Dermis blood vessel endothelial cell (primary cell): ENCODE data around the gene NCAPD2. TPM values are rescaled to one million over a fixed set of nuclear protein-coding genes. Genes with fewer than 3 reads are reported as not detected.

ENCODE experiments used
- DNase-seq: peaks from one replicate; pipeline ENCODE4 v3.0.0; 2010
- total RNA-seq: library from RNA; depleted of rRNA; stranded (reverse); fragments of >200 nt; gene quantifications from 2 replicates; pipeline ENCODE4 v1.2.3, GENCODE V29; 2014

NCAPD2 gene
- total RNA-seq, 1 donor from 2014 or later: 28.2 TPM

DNA sequence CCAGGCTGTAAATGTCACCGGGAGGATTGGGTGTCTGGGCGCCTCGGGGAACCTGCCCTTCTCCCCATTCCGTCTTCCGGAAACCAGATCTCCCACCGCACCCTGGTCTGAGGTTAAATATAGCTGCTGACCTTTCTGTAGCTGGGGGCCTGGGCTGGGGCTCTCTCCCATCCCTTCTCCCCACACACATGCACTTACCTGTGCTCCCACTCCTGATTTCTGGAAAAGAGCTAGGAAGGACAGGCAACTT is 41.7 kb downstream of the NCAPD2 start:
- no peak for DNase-seq

DNA sequence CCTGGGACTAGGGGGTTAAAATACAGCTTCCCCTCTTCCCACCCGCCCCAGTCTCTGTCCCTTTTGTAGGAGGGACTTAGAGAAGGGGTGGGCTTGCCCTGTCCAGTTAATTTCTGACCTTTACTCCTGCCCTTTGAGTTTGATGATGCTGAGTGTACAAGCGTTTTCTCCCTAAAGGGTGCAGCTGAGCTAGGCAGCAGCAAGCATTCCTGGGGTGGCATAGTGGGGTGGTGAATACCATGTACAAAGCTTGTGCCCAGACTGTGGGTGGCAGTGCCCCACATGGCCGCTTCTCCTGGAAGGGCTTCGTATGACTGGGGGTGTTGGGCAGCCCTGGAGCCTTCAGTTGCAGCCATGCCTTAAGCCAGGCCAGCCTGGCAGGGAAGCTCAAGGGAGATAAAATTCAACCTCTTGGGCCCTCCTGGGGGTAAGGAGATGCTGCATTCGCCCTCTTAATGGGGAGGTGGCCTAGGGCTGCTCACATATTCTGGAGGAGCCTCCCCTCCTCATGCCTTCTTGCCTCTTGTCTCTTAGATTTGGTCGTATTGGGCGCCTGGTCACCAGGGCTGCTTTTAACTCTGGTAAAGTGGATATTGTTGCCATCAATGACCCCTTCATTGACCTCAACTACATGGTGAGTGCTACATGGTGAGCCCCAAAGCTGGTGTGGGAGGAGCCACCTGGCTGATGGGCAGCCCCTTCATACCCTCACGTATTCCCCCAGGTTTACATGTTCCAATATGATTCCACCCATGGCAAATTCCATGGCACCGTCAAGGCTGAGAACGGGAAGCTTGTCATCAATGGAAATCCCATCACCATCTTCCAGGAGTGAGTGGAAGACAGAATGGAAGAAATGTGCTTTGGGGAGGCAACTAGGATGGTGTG is 42.3 kb downstream of the NCAPD2 start:
- DNase-seq: no peak

DNA sequence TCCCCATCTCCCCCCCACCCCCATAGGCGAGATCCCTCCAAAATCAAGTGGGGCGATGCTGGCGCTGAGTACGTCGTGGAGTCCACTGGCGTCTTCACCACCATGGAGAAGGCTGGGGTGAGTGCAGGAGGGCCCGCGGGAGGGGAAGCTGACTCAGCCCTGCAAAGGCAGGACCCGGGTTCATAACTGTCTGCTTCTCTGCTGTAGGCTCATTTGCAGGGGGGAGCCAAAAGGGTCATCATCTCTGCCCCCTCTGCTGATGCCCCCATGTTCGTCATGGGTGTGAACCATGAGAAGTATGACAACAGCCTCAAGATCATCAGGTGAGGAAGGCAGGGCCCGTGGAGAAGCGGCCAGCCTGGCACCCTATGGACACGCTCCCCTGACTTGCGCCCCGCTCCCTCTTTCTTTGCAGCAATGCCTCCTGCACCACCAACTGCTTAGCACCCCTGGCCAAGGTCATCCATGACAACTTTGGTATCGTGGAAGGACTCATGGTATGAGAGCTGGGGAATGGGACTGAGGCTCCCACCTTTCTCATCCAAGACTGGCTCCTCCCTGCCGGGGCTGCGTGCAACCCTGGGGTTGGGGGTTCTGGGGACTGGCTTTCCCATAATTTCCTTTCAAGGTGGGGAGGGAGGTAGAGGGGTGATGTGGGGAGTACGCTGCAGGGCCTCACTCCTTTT is 43.1 kb downstream of the NCAPD2 start:
- DNase-seq: no peak

DNA sequence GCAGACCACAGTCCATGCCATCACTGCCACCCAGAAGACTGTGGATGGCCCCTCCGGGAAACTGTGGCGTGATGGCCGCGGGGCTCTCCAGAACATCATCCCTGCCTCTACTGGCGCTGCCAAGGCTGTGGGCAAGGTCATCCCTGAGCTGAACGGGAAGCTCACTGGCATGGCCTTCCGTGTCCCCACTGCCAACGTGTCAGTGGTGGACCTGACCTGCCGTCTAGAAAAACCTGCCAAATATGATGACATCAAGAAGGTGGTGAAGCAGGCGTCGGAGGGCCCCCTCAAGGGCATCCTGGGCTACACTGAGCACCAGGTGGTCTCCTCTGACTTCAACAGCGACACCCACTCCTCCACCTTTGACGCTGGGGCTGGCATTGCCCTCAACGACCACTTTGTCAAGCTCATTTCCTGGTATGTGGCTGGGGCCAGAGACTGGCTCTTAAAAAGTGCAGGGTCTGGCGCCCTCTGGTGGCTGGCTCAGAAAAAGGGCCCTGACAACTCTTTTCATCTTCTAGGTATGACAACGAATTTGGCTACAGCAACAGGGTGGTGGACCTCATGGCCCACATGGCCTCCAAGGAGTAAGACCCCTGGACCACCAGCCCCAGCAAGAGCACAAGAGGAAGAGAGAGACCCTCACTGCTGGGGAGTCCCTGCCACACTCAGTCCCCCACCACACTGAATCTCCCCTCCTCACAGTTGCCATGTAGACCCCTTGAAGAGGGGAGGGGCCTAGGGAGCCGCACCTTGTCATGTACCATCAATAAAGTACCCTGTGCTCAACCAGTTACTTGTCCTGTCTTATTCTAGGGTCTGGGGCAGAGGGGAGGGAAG is 43.9 kb downstream of the NCAPD2 start:
- DNase-seq: peak; percentile 91

DNA sequence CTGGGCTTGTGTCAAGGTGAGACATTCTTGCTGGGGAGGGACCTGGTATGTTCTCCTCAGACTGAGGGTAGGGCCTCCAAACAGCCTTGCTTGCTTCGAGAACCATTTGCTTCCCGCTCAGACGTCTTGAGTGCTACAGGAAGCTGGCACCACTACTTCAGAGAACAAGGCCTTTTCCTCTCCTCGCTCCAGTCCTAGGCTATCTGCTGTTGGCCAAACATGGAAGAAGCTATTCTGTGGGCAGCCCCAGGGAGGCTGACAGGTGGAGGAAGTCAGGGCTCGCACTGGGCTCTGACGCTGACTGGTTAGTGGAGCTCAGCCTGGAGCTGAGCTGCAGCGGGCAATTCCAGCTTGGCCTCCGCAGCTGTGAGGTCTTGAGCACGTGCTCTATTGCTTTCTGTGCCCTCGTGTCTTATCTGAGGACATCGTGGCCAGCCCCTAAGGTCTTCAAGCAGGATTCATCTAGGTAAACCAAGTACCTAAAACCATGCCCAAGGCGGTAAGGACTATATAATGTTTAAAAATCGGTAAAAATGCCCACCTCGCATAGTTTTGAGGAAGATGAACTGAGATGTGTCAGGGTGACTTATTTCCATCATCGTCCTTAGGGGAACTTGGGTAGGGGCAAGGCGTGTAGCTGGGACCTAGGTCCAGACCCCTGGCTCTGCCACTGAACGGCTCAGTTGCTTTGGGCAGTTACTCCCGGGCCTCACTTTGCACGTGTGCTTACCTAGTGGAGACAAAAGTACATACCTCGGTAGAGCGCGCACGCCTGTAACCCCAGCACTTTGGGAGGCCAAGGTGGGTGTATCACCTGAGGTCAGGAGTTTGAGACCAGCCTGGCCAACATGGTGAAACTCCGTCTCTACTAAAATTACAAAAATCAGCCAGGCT is 44.8 kb downstream of the NCAPD2 start:
- no peak for DNase-seq

DNA sequence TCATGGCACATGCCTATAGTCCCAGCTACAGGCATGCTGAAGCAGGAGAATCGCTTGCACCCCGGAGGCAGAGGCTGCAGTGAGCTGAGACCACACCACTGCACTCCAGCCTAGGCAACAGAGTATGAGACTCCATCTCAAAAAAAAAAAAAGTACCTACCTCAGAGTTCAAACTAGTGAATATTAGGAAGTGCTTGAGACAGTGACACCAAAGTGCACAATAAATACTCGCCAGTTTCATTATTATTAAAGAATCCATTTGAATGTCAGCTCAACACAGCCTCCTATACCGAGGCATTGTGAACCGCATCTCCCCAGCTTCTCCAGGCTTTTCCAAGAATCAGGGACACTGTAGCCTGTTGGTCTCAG is 45.4 kb downstream of the NCAPD2 start:
- no peak for DNase-seq

DNA sequence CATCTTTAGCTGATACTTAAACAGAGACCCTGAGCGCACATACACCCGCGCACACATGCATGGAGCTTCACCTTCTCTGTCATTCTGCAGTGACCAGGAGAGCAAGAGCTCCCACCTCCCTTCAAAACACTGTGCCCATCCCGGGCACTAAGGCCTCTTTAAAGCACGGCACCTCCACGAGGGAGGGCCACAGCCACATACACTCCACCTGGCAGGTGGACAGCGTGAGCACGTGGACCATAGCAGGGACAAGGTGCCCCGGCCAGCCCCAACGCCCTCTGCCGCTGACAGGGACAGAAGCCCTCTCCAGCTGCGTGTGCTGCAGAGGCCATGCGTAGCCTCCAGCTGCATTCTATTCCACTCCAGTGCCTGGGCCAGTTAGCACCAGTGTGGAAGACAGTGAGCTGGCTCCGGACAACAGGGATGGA is 45.8 kb downstream of the NCAPD2 start:
- DNase-seq: no peak

DNA sequence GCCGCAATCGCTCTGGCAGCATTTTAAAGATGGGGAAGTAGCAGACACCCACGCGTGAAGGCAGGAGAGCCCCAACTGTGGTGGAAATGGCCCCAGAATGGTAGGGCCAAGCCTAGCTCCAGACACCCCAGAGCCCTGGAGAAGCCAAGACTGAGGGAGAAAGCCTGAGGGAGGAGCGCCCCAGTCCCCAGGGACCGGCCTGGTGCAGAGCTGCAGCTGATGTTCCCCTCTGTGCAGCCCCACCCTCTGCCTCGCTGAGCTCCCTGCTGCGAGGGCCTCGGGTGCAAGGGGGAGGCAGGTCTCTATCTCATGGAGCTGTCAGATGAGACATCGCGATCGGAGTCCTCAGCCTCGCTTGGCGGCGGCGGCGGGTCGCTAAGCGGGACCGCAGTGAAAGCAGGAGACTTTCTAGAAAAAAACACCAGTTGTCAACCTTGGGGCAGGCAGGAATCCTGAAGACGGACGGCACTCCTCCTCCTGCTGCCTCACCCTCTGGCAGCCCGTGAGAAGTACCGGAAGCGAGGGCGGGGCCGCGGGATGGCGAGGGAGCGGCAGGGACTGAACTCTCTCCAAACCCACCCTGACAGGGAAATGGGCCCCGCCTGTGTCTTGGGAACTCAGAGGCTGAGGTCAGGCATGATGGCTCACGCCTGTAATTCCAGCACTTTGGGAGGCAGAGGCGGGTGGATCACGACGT is 46.4 kb downstream of the NCAPD2 start:
- peak; percentile 83 for DNase-seq

DNA sequence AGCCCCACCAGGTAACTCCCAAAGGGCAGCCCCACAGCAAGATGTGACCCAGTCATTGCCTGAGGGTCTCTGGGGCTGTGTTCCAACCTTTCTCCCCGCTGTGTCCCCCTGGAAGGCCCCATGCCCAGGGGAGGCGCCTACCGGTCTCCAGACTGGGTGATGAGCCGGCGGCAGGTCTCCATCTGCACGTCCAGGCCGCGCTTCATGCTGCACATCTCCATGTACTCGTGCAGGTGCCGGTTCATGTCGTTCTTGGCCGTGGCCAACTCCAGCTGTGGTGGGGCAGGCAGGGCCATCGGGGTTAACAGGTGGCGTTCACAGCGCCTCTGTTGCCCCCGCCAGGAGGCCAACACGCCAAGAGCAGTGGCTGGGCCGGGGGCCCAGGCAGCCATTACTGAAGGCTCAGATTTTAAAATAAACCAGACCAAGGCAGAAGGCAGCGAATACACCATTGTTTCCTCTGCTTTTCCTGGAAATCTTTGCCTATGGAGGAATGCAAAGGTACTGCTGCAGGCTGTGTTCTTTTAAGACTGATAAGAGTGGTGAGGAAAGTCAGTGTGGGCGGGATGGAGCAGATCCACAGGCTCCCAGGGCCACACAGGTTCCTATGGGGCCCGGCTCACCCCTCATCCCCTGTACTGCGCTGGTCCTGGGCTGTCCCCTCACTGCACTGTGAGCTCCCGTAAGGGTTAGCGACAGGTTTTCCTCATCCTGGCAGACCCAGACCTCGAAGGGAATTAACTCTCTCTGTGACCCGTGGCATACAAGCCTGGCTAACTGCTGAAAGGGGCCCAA is 47.7 kb downstream of the NCAPD2 start:
- DNase-seq: no peak

DNA sequence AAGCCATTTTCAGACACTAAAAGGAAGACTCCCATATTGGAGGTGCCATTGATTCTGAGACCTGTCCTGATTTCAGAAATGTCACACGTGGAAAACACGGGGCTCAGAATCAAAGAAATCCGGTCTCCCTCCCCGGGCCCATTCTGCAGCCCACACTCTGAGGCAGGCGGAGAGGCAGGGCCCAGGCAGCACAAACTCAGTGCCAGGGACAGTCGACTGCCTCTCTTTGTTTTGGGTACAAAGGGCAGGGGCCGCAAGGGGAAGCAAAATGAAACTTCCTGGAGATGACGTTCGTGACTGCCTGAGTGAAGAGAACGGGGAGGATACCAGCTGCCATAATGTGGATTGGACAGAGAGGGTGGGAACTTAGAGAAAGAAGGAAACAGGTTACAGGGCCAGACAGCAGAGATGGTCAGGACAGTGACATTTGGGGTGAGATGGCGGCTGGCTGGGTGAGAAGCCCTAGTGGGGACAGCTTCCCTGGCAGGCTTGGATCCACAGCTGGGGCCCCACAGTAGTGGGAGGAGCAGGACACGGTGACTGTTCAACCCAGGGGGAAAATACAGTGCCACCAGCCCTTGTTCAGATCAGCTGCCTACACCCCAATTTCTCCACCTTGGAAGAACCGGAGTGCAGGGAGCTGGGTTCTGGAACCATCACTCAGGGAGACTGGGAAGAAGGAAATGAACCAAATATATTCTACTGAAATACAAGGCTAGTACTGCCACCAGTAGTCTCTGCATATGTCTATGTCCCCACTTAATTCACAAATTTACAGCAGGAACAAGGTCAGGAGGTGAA is 48.5 kb downstream of the NCAPD2 start:
- peak; percentile 47 for DNase-seq

DNA sequence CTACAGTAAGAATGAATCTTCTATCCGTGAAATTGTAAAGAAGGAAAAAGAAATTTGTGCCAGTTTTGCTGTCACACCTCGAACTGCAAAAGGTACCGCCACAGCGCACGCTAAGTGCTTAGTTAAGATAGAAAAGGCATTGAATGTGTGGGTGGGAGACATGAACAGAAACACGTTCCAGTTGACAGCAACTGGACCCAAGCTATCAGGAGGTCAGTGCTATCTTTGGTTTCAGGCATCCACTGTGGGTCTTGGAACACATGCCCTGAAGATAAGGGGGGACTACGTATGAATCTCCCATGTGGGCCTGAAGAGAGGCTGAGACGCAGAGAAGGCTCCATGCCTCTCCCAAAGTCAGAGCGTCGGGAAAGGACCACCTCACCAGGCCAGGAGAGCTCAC is 52.1 kb downstream of the NCAPD2 start:
- DNase-seq: no peak

DNA sequence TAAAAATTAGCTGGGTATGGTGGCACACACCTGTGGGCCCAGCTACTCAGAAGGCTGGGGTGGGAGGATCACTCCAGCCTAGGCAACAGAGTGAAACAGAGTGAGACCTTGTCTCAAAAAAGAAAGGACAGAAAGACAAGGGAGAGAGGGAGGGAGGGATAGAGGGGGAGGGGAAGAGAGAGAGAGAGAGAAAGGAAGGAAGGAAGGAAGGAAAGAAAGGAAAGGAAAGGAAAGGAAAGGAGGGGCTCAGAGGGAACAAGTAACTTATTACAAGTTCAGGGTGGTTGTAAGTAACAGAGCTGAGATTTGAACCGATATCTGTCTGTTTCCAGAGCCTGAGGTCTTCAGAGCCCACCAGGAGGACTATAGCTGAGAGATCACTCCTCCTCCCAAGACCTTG is 53.7 kb downstream of the NCAPD2 start:
- no peak for DNase-seq

DNA sequence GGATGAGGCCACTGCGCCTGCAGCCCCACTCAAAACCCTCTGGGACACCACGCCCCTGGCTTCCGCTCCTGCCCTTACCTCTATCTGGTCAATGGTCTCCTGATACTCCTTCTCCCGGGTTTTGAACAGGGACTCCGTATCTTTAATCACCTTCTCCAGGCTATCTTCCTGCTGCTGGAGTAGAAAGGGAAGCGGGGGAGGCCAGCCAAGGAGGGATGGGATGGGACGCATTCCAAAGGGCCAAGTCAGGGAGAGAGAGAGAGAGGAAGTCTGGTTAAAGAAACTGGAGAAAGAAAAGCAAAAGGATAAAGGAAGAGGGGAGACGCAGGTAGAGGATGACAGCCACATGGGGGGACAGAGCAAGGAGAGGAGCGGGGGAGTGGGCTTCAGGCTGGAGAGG is 54.1 kb downstream of the NCAPD2 start:
- DNase-seq: peak; percentile 68

DNA sequence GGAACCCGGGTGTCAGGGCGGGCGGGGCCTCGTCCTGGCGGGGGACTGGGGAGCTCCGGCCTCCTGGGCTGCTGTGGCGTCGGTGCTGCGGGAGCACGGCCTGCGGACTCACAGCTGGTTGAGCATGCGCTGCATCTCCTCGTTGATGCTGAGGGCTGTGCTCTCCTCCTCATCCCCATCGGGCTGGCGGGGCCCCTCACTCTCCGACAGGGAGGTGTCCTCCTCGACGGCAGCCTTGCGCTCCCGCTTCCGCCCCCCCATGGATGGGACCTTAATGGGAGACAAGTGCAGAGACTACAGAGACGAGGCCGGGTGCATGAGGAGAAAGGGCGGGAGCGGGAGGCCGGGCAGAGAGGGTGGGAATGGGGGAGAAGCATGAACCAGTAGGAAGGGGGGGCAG is 54.7 kb downstream of the NCAPD2 start:
- DNase-seq: no peak

DNA sequence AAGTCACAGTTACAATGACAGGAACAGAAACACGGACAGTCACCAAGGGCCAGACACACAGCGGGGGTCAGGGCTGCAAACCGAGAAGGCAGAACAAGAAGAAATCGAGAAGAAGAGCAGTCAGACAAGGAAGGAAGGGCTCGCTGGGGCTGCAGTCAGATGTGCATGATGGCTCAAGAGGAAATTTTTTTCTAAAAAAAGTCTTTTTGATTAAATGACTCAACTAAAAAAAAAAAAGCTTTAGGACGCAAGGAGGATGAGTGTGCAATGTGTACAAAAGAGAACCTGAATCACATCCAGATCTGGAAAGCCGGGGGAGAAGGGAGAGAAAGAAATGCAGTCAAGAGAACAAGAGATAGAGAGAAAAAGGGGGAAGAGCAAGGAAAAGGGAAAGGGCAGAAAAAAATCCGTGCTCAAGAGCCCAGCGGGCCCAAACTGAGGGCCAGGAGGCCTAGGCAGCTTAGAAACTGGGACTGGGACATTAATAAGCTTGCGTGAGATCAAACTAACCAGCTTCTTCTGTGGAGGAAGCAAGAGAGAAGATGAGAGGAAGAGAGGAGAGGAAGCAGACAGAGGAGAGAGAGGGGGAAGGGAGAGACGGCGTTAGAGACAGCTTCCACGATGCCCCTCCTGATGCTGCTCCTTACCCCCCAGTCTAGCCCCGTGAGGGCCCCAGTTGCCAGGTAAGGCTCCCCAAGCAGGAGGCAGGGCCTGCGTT is 55.2 kb downstream of the NCAPD2 start:
- DNase-seq: peak; percentile 58

DNA sequence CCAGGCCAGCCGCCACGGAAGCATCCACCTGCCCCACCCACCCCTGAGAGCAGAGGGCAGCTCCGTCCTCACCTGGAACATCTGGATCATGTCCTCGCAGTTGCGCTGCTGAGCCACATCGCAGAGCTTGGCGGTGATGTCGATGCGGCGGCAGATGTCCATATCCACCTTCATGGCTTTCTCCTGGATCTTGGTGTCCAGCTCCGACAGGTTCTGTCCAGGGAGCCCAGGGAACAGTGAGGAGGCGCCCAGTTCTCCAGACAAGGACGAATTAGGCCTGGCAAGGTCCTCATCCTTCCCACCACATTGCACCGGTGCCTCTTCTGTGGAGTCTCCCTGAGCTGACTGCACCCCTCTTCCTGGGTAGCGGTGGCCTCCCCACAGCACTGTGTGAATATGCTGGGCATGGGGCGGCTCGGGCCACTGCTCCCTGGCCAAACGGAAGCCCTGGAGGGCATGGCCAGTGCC is 55.8 kb downstream of the NCAPD2 start:
- no peak for DNase-seq

DNA sequence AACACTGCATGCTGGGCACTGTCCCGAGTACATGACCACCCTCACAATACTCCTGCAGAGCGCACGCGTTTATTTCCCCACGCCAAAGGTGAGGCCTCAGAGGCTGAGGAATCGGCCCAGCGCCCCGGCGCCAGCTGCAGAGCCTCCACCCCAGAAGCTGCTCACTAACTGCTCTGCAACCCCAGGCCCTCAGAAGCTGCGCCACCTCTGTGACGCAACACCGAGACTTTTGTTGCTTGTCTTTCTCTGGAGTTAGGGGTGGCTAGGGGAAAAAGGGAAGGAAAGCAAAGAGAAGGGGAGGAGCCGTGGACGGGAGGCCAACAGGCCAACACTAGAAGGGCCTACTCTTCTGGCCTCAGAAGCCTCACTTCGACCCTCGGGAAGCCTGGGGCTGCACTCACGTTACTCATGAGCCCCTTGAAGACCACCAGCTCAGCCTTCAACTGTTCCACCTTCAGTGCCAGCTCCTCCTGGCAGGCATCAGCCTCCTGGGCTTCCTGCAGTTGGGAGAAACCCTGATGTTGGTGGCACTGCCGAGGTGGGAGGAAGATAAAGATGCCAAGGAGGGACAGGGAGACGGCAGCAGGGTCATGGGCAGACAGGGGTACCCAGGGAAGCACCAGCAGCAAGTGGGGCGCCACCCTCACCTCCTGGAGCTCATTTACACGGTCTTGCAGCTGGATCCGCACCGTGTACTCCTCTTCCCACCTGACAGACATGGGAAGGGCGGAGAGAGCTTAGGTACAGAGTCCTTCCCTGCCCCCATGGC is 56.6 kb downstream of the NCAPD2 start:
- DNase-seq: no peak

DNA sequence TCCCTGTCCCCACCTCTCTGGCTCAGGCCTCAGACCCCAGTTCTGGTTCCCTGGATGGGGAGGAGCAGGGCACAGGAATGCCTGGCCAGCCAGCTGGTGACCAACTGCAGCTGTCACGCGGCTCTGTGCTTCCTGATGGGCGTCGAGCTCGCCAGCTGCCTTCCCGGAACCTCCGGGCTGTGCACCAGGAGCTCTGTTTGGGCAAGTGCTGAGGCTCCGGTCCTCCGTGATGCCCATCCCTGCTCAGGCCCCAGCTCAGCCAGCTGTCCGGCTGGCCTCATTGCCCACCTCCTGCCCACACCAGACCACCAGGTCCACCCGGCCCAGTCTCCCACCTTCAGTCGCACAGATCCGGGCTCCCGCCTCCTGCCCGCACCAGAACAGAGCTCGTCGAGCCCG is 57.2 kb downstream of the NCAPD2 start:
- no peak for DNase-seq
